Ishikawa (cell line): ENCODE measurements around the gene PLEKHJ1.

Source experiments
- FOXM1 ChIP-seq: IDR thresholded peaks from 2 replicates; pipeline ENCODE4 v1.6.1; 2012; ENCODE audit warnings: low read depth, borderline replicate concordance
- RAD21 ChIP-seq: IDR thresholded peaks from 2 replicates; pipeline ENCODE4 v1.6.1; 2012; ENCODE audit warnings: low read depth
- TAF1 ChIP-seq: IDR thresholded peaks from 2 replicates; pipeline ENCODE4 v1.6.1; 2012; ENCODE audit warnings: low read depth, mild to moderate bottlenecking
- TCF12 ChIP-seq: IDR thresholded peaks from 2 replicates; pipeline ENCODE4 v1.6.1; 2012; ENCODE audit warnings: low read depth
- TF ChIP-seq, protein P1 (sequence below): IDR thresholded peaks from 2 replicates; pipeline ENCODE4 v1.6.1; 2012
- TF ChIP-seq, protein P2 (sequence below): IDR thresholded peaks from 2 replicates; pipeline ENCODE4 v1.6.1; 2012; ENCODE audit warnings: low read depth, mild to moderate bottlenecking

DNA sequence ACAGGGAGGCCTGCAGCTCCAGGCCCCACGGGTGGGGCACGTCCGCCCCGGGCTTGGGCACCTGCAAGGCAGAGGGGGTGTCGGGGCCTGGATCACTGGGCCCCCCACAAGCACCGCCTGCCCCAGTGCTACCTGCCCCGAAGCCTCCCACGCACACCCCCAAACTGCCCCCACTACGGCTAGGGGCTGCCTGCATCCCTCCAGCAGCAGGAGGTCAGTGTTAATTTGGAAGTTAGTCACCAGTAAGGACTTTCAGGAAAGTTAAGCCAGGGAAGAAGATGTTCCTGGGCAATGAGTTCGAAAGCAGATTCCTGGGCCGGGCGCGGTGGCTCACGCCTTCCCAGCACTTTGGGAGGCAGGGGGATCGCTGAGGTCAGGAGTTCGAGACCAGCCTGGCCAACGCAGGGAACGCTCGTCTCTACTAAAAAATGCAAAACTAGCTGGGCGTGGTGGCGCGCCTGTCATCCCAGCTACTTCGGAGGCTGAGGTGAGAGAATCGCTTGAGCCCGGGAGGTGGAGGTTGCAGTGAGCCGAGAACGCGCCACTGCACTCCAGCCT lies 40.4 kb upstream of the PLEKHJ1 start:
- TF ChIP-seq, protein P1, sequence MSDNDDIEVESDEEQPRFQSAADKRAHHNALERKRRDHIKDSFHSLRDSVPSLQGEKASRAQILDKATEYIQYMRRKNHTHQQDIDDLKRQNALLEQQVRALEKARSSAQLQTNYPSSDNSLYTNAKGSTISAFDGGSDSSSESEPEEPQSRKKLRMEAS, result no peak
- no peak for TF ChIP-seq TAF1
- TF ChIP-seq TCF12, result no peak
- TF ChIP-seq FOXM1, result no peak
- TF ChIP-seq RAD21, result no peak
- TF ChIP-seq, protein P2, sequence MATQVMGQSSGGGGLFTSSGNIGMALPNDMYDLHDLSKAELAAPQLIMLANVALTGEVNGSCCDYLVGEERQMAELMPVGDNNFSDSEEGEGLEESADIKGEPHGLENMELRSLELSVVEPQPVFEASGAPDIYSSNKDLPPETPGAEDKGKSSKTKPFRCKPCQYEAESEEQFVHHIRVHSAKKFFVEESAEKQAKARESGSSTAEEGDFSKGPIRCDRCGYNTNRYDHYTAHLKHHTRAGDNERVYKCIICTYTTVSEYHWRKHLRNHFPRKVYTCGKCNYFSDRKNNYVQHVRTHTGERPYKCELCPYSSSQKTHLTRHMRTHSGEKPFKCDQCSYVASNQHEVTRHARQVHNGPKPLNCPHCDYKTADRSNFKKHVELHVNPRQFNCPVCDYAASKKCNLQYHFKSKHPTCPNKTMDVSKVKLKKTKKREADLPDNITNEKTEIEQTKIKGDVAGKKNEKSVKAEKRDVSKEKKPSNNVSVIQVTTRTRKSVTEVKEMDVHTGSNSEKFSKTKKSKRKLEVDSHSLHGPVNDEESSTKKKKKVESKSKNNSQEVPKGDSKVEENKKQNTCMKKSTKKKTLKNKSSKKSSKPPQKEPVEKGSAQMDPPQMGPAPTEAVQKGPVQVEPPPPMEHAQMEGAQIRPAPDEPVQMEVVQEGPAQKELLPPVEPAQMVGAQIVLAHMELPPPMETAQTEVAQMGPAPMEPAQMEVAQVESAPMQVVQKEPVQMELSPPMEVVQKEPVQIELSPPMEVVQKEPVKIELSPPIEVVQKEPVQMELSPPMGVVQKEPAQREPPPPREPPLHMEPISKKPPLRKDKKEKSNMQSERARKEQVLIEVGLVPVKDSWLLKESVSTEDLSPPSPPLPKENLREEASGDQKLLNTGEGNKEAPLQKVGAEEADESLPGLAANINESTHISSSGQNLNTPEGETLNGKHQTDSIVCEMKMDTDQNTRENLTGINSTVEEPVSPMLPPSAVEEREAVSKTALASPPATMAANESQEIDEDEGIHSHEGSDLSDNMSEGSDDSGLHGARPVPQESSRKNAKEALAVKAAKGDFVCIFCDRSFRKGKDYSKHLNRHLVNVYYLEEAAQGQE, result no peak
